Measurements from ENCODE around the gene UTP4. TPM values are rescaled to one million over a fixed set of nuclear protein-coding genes. Genes with fewer than 3 reads are reported as not detected.

UTP4 gene
- total RNA-seq, 2 experiments from 2014 or later: 21.1 to 67.3 TPM

DNA sequence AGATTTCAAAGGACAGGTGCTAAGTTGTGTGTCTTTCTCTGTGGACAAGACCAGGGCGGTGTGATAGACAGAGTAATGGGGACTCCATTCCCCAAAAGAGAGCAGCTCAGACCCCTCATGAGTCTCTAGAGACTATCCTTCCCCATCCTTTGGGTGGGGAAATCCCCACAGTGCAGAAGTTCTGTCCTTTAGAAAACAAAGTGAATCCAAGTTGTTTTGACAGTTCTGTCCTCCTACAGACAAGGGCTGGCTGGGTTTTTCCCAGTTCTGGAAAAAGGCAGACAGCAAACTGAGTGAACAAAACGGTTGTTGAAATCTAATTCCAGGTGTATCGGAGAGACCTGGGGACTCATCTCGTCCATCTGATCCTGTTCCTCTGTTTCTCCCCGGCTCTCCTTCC lies 37.9 kb upstream of the UTP4 start:
- Histone ChIP-seq H3K9me3 (ENCODE audit: low read length) (no peaks in the 10 kb centered on the region), H3K4me3 (ENCODE audit: low read depth, low read length, poor library complexity, severe bottlenecking) (no peak overlapping the region), H3K9me2 (ENCODE audit: insufficient read depth, low read length) (no peaks in the 10 kb centered on the region), H4K20me1 (ENCODE audit: insufficient read depth, low read length) (no peaks in the 10 kb centered on the region; the same call in 1 of the 2 replicates), H3K36me3 (ENCODE audit: insufficient read depth, low read length) (no peaks in the 10 kb centered on the region), H3K79me2 (ENCODE audit: insufficient read depth, low read depth, low read length) (no peaks in the 10 kb centered on the region), H2AFZ (ENCODE audit: low read length) (no peak overlapping the region), H3K27ac (ENCODE audit: low read depth, low read length, poor library complexity, severe bottlenecking) (no peak overlapping the region), H3K4me2 (ENCODE audit: low read length) (no peak overlapping the region), H3K4me1 (ENCODE audit: insufficient read depth, low read length, poor library complexity, severe bottlenecking) (no peaks in the 10 kb centered on the region)
- DNase-seq (ENCODE audit: low spot score): no peak
- no TSS peak for BruUV-seq (replicated peaks)
- ChIA-PET CTCF (ENCODE audit: unreplicated experiment) (no interaction called here), POLR2A (interaction anchor here (0.5 kb wide), 1 partner anchor 18 kb away, joined by 4 read pairs; no protein-coding TSS in a partner anchor)
- TF ChIP-seq, protein P1, sequence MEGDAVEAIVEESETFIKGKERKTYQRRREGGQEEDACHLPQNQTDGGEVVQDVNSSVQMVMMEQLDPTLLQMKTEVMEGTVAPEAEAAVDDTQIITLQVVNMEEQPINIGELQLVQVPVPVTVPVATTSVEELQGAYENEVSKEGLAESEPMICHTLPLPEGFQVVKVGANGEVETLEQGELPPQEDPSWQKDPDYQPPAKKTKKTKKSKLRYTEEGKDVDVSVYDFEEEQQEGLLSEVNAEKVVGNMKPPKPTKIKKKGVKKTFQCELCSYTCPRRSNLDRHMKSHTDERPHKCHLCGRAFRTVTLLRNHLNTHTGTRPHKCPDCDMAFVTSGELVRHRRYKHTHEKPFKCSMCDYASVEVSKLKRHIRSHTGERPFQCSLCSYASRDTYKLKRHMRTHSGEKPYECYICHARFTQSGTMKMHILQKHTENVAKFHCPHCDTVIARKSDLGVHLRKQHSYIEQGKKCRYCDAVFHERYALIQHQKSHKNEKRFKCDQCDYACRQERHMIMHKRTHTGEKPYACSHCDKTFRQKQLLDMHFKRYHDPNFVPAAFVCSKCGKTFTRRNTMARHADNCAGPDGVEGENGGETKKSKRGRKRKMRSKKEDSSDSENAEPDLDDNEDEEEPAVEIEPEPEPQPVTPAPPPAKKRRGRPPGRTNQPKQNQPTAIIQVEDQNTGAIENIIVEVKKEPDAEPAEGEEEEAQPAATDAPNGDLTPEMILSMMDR (conservative IDR thresholded peaks at IDR 0.05; ENCODE audit: low read length): no peak
- no peak for TF ChIP-seq EZH2phosphoT487 (IDR thresholded peaks at IDR 0.05; ENCODE audit: borderline replicate concordance, low read depth, low read length)
- intact Hi-C loops (cut with micrococcal nuclease; ENCODE audit: unreplicated experiment): no loop called here

DNA sequence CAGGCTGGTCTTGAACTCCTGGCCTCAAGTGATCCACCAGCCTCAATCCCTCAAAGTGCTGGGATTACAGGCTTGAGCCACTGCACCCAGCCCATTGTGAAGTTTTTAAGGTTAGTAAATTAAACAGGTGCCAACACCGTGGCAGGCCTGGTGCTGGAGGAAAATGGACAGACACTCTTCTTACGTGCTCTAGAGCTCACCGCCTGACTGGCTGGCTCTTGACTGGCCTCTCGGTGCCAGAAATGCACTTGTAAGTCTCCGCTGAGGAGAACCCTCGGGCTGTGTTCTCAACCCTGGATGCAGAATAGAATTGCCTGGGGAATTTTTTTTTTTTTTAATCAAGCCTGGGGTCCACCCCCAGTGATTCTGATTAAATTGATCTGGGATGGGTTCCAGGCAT lies 37.3 kb upstream of the UTP4 start:
- intact Hi-C loops (cut with micrococcal nuclease; ENCODE audit: unreplicated experiment): no loop called here
- no peaks in the 10 kb centered on the region for H3K36me3 ChIP-seq (ENCODE audit: insufficient read depth, low read length)
- no TSS peak for BruUV-seq (replicated peaks)
- H3K4me1 ChIP-seq (ENCODE audit: insufficient read depth, low read length, poor library complexity, severe bottlenecking): no peaks in the 10 kb centered on the region
- H3K4me3 ChIP-seq (ENCODE audit: low read depth, low read length, poor library complexity, severe bottlenecking): no peak overlapping the region
- H2AFZ ChIP-seq (ENCODE audit: low read length): no peak overlapping the region
- no peaks in the 10 kb centered on the region for H3K9me3 ChIP-seq (ENCODE audit: low read length)
- ChIA-PET CTCF (ENCODE audit: unreplicated experiment) (interaction anchor here (0.6 kb wide), 1 partner anchor 264 kb away, joined by 3 read pairs; no protein-coding TSS in a partner anchor), POLR2A (interaction anchor here (0.5 kb wide), 1 partner anchor 19 kb away, joined by 4 read pairs; no protein-coding TSS in a partner anchor)
- no peaks in the 10 kb centered on the region for H3K79me2 ChIP-seq (ENCODE audit: insufficient read depth, low read depth, low read length)
- TF ChIP-seq, protein P1 (conservative IDR thresholded peaks at IDR 0.05; ENCODE audit: low read length): no peak
- no peak for TF ChIP-seq EZH2phosphoT487 (IDR thresholded peaks at IDR 0.05; ENCODE audit: borderline replicate concordance, low read depth, low read length)
- no peaks in the 10 kb centered on the region; the same call in 1 of the 2 replicates for H4K20me1 ChIP-seq (ENCODE audit: insufficient read depth, low read length)
- H3K4me2 ChIP-seq (ENCODE audit: low read length): no peak overlapping the region
- H3K9me2 ChIP-seq (ENCODE audit: insufficient read depth, low read length): no peaks in the 10 kb centered on the region
- no peak for DNase-seq (ENCODE audit: low spot score)
- no peak overlapping the region for H3K27ac ChIP-seq (ENCODE audit: low read depth, low read length, poor library complexity, severe bottlenecking)

DNA sequence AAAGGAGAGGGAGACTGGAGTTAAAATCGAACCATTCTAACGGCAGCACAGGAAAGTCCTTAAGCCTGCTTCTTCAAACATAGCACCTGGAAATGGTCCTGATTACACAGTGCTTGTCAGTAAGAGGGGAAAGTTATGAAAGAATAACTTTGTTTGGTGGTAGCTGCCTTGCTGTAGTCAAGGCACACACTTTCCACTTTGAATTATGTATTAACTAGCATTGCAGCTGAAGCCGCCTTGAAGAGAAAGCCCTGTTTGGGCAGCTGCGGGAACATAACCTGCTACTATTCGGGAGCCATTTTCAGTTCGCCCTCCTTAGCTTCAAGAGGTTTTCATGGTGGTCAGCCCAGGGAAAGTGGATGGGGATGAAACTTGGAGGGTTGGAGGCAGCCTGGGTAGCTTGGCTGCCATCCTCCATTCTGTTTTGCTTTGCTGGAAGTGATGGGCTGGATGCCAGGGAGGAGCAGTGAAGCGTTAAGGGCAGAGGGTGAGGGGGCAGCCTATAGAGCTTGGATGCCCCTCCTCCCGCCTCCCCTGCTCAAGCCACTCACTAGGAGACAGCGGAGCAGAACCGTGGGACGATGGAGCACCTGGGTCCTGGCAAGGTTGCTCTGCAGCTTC lies 32.3 kb upstream of the UTP4 start:
- Histone ChIP-seq H4K20me1 (ENCODE audit: insufficient read depth, low read length) (no peaks in the 10 kb centered on the region), H3K36me3 (ENCODE audit: insufficient read depth, low read length) (no peaks in the 10 kb centered on the region), H2AFZ (ENCODE audit: low read length) (no peak overlapping the region), H3K9me2 (ENCODE audit: insufficient read depth, low read length) (no peaks in the 10 kb centered on the region), H3K4me2 (ENCODE audit: low read length) (no peak overlapping the region), H3K4me1 (ENCODE audit: insufficient read depth, low read length, poor library complexity, severe bottlenecking) (no peaks in the 10 kb centered on the region), H3K27ac (ENCODE audit: low read depth, low read length, poor library complexity, severe bottlenecking) (no peak overlapping the region), H3K79me2 (ENCODE audit: insufficient read depth, low read depth, low read length) (no peaks in the 10 kb centered on the region), H3K9me3 (ENCODE audit: low read length) (no peaks in the 10 kb centered on the region), H3K4me3 (ENCODE audit: low read depth, low read length, poor library complexity, severe bottlenecking) (no peak overlapping the region)
- no peak for DNase-seq (ENCODE audit: low spot score)
- TF ChIP-seq, protein P1 (conservative IDR thresholded peaks at IDR 0.05; ENCODE audit: low read length): no peak
- TF ChIP-seq EZH2phosphoT487 (IDR thresholded peaks at IDR 0.05; ENCODE audit: borderline replicate concordance, low read depth, low read length): no peak
- no TSS peak for BruUV-seq (replicated peaks)
- CTCF ChIA-PET (ENCODE audit: unreplicated experiment): no interaction called here
- POLR2A ChIA-PET: interaction anchor here (0.6 to 0.7 kb wide), 2 partner anchors 321 to 1134 kb away, joined by 3 to 4 read pairs; no protein-coding TSS in a partner anchor
- intact Hi-C loops (cut with micrococcal nuclease; ENCODE audit: unreplicated experiment): no loop called here

All from OCI-LY7 (cell line).